Measurements from ENCODE around the gene IL12B. TPM values are rescaled to one million over a fixed set of nuclear protein-coding genes. Genes with fewer than 3 reads are reported as not detected.
"Not testable (repeated sequence)": the region's sequence is repeated elsewhere in the genome, so short reads cannot be mapped to it uniquely, and the experiment has no call there.

Gene IL12B
- total RNA-seq, 1 donor from 2014 or later = not detected

DNA sequence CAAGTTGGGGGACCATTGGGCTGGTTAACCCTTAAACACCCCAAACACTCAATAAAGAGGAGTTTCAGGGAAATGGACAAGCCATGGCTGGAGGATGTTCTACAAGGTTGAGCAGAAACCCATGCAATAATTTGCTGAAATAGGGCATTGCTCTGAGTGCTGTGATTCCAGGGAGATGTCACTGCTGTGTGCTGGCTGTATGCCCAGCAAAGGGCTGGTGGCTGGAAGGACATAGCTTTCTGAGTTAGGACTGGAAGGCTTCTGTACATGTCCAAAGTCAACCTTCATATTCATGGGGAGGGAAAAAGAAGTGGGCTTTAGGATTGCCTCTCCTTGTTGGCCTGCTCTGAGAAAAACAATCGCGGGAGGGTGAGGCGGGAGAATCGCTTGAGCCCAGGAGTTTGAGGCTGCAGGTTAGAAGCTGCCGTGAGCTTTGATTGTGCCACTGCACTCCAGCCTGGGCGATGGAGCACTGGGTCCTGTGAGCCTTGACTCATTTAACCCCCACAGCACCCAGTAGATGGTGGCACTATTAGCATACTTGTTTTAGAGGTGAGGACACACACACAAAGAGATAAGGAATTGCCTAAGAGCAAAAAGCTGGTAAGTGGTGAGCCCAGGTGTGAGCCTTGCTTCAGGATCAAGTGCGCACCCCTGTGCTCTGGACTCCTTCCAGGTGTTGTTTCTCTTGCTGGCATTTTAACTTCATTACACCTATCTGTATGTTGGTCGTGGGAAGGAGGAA is 20.4 kb downstream of the IL12B start:
- TF ChIP-seq, protein P1, sequence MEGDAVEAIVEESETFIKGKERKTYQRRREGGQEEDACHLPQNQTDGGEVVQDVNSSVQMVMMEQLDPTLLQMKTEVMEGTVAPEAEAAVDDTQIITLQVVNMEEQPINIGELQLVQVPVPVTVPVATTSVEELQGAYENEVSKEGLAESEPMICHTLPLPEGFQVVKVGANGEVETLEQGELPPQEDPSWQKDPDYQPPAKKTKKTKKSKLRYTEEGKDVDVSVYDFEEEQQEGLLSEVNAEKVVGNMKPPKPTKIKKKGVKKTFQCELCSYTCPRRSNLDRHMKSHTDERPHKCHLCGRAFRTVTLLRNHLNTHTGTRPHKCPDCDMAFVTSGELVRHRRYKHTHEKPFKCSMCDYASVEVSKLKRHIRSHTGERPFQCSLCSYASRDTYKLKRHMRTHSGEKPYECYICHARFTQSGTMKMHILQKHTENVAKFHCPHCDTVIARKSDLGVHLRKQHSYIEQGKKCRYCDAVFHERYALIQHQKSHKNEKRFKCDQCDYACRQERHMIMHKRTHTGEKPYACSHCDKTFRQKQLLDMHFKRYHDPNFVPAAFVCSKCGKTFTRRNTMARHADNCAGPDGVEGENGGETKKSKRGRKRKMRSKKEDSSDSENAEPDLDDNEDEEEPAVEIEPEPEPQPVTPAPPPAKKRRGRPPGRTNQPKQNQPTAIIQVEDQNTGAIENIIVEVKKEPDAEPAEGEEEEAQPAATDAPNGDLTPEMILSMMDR (IDR thresholded peaks at IDR 0.05; ENCODE audit: insufficient read depth, low read length, poor library complexity, severe bottlenecking) = no peak
- peaks cover 3% of the 10 kb centered on the region for H3K27me3 ChIP-seq (ENCODE audit: control insufficient read depth, insufficient read depth, low read length)
- DNase-seq (ENCODE audit: low read depth) = no peak
- no peaks in the 10 kb centered on the region for H3K36me3 ChIP-seq (ENCODE audit: control insufficient read depth, insufficient read depth, low read length)
- H3K4me3 ChIP-seq (ENCODE audit: low read depth, low read length) = no peak overlapping the region

GRCh38 chr5:159304961-159305595 is 25.2 kb downstream of the IL12B start:
- no peaks in the 10 kb centered on the region for H3K36me3 ChIP-seq (ENCODE audit: control insufficient read depth, insufficient read depth, low read length)
- no peak for DNase-seq (ENCODE audit: low read depth)
- peaks cover 3% of the 10 kb centered on the region for H3K27me3 ChIP-seq (ENCODE audit: control insufficient read depth, insufficient read depth, low read length)
- no peak overlapping the region for H3K4me3 ChIP-seq (ENCODE audit: low read depth, low read length)
- TF ChIP-seq, protein P1 (IDR thresholded peaks at IDR 0.05; ENCODE audit: insufficient read depth, low read length, poor library complexity, severe bottlenecking) = no peak

- TF ChIP-seq, protein P1 (IDR thresholded peaks at IDR 0.05; ENCODE audit: insufficient read depth, low read length, poor library complexity, severe bottlenecking) = no peak
- H3K36me3 ChIP-seq (ENCODE audit: control insufficient read depth, insufficient read depth, low read length) = no peaks in the 10 kb centered on the region
- no peak overlapping the region for H3K4me3 ChIP-seq (ENCODE audit: low read depth, low read length)
- no peaks in the 10 kb centered on the region for H3K27me3 ChIP-seq (ENCODE audit: control insufficient read depth, insufficient read depth, low read length)
- DNase-seq (ENCODE audit: low read depth) = no peak
These were observed 27.0 kb downstream of the IL12B start for GRCh38 chr5:159303286-159303685.

DNA sequence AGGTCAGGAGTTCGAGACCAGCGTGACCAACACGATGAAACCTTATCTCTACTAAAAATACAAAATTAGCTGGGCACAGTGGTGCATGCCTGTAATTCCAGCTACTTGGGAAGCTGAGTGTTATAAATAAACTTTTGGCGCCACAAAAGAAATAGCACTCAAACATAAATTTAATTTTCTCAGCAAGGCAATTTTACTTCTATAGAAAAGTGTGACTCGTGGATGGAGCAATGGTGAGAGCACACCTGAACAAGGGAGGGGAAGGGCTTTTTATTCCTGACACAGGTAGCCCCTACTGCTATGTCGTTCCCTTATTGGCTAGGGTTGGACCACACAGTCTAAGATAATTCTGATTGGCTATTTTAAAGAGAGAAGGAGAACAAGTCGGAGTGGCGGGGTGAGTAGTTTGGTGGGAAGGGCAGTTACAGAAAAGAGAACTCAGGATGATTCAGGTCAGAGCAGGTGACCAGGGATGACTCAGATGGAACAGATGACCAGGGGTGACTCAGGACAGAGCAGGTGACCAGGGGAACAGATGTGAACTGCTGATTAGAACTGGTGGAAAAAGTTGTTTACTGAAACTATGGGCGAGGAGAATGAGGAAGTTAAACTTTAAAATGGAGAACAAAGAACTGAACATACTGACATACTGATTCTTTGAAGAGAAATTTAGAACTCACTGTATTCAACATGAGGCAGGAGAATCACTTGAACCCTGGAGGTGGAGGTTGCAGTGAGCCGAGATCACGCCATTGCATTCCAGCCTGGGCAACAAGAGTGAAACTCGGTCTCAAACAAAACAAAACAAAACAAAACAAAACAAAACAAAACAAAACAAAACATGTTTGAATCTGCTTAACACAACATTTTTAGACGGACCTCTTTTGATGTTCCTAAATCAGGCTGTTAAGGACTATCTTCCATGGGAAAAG is 28.1 kb downstream of the IL12B start:
- H3K36me3 ChIP-seq (ENCODE audit: control insufficient read depth, insufficient read depth, low read length); H3K27me3 ChIP-seq (ENCODE audit: control insufficient read depth, insufficient read depth, low read length); H3K4me3 ChIP-seq (ENCODE audit: low read depth, low read length); DNase-seq (ENCODE audit: low read depth): not testable (repeated sequence)

DNA sequence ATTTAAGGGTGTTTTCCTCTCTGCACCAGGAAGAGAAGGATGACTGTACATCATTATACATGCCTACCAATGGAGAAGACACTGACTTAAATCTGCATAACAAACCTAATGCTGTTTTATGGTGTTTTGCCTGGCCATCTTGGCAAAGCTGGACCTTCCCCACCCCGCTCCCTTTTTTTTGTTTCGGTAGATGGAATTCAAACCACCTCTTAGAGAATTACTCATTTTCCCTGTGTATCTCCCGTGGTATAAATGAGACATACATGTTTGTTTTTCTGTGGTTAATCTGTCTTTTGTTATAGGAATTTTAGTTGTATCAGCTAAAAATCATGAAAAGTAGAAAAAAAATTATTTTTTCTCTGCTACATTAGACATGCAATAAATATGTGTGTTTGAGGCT is 28.8 kb downstream of the IL12B start:
- no peak for DNase-seq (ENCODE audit: low read depth)
- Histone ChIP-seq H3K4me3 (ENCODE audit: low read depth, low read length) (no peak overlapping the region), H3K36me3 (ENCODE audit: control insufficient read depth, insufficient read depth, low read length) (no peaks in the 10 kb centered on the region), H3K27me3 (ENCODE audit: control insufficient read depth, insufficient read depth, low read length) (no peaks in the 10 kb centered on the region)
- TF ChIP-seq, protein P1 (IDR thresholded peaks at IDR 0.05; ENCODE audit: insufficient read depth, low read length, poor library complexity, severe bottlenecking) = no peak

DNA sequence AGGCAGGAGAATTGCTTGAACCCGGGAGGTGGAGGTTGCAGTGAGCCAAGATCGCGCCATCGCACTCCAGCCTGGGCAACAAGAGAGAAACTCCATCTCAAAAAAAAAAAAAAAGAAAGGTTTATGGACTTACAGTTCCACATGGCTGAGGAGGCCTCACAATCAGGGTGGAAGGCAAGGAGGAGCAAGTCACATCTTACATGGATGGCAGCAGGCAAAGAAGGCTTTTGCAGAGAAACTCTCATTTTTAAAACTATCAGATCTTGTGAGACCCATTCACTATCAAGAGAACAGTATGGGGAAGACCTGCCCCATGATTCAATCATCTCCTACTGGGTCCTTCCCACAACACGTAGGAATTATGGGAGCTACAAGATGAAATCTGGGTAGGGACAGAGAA is 33.0 kb downstream of the IL12B start:
- H3K27me3 ChIP-seq (ENCODE audit: control insufficient read depth, insufficient read depth, low read length); H3K4me3 ChIP-seq (ENCODE audit: low read depth, low read length); DNase-seq (ENCODE audit: low read depth); H3K36me3 ChIP-seq (ENCODE audit: control insufficient read depth, insufficient read depth, low read length): not testable (repeated sequence)

Data from kidney epithelial cell (primary cell).